Measurements from ENCODE around the gene ITIH1.
"Not testable (repeated sequence)": the region's sequence is repeated elsewhere in the genome, so short reads cannot be mapped to it uniquely, and the experiment has no call there.

The ITIH1 gene

GRCh38 chr3:52777127-52777958 is at the start of gene ITIH1:
Gene ITIH1 (plus strand): TSS chr3:52777599. CDS start chr3:52777616, 17 bp downstream.
- H3K4me3 ChIP-seq, result no peak within 1 kb of the TSS

DNA sequence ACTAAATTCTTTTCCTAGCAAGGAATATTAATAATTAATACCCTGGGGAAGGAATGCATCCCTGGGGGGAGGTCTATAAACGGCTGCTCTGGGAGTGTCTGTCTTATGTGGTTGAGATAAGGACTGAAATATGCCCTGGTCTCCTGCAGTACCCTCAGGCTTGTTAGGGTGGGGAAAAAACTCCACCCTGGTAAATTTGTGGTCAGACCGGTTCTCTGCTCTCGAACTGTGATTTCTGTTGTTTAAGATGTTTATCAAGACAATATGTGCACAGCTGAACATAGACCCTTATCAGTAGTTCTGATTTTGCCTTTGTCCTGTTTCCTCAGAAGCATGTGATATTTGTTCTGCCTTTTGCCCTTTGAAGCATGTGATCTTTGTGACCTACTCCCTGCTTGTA is 48.6 kb upstream of the ITIH1 start:
- Histone ChIP-seq H3K9me3 (replicated peaks in 1 of 11) (peaks cover 82 to 98% (median 94%) of the 10 kb centered on the region in 11 experiments), H3K4me3 (peak overlapping the region in 5 of 10 experiments; percentile 18 to 38 (median 21); a peak in 4 of 20 replicates), H3K36me3 (peaks cover 65 to 94% (median 74%) of the 10 kb centered on the region in 11 experiments), H3K4me1 (peaks cover 0 to 28% (median 19%) of the 10 kb centered on the region in 10 experiments; a peak in 16 of 20 replicates)
- not testable (repeated sequence) for H3K4me2 ChIP-seq, H4K20me1 ChIP-seq, H3K27ac ChIP-seq, H3K27me3 ChIP-seq, H3K9ac ChIP-seq

More at GRCh38 chr3:52777127-52777958, at the start of gene ITIH1:
- H3K9ac ChIP-seq, result no peak within 1 kb of the TSS
- peaks cover 20 to 56% (median 44%) of the 10 kb centered on the region in 10 experiments for H3K4me1 ChIP-seq
- peak within 1 kb of the TSS in 8 of 11 experiments; percentile 14 to 83 (median 58); a peak in 7 of 22 replicates for H3K4me2 ChIP-seq
- TF ChIP-seq Cebpa-rat (IDR thresholded peaks at IDR 0.05), result no peak
- H3K27ac ChIP-seq, result peak within 1 kb of the TSS in 4 of 11 experiments; percentile 43 to 66 (median 54); a peak in 3 of 22 replicates
- H3K27me3 ChIP-seq, result no peaks in the 10 kb centered on the region
- no peaks in the 10 kb centered on the region for H3K36me3 ChIP-seq
- no peaks in the 10 kb centered on the region for H4K20me1 ChIP-seq
- H3K9me3 ChIP-seq (replicated peaks in 1 of 11), result no peaks in the 10 kb centered on the region

DNA sequence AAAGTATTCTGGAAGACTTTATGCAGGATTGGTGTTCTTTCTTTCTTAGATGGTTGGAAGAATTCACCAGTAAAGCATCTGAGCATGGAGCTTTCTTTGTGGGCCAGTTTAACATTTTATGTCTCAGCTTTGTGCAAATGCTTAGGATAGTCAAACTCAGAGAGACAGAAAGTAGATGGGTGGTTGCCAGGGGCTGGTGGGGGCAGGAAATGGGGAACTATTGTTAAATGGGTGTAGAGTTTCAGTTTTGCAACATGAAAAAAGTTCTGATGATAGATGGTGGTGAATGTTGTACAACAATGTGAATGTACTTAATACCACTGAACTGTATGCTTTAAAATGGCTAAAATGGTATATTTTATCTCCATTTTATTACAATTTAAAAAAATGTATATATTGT is 46.7 kb upstream of the ITIH1 start:
- H3K4me2 ChIP-seq, result peak overlapping the region in 8 of 11 experiments; percentile 16 to 65 (median 34); a peak in 11 of 22 replicates
- H3K4me1 ChIP-seq, result peaks cover 0 to 20% (median 14%) of the 10 kb centered on the region in 10 experiments; a peak in 12 of 20 replicates
- H3K9me3 ChIP-seq (replicated peaks in 1 of 11), result peaks cover 90 to 100% (median 92%) of the 10 kb centered on the region in 11 experiments
- H3K9ac ChIP-seq, result peak overlapping the region in 4 of 11 experiments; percentile 1 to 38 (median 8); a peak in 3 of 22 replicates
- H3K27ac ChIP-seq, result peak overlapping the region in 8 of 11 experiments; percentile 35 to 72 (median 49); a peak in 16 of 22 replicates
- peaks cover 84 to 98% (median 88%) of the 10 kb centered on the region in 11 experiments for H3K36me3 ChIP-seq
- no peak for TF ChIP-seq Cebpa-rat (IDR thresholded peaks at IDR 0.05)
- H3K27me3 ChIP-seq, result no peaks in the 10 kb centered on the region
- no peaks in the 10 kb centered on the region for H4K20me1 ChIP-seq
- peak overlapping the region in 1 of 10 experiments; percentile 25; a peak in 1 of 20 replicates for H3K4me3 ChIP-seq

GRCh38 chr3:52731590-52731989 is 45.8 kb upstream of the ITIH1 start:
- H3K4me2 ChIP-seq, result peak overlapping the region in 4 of 11 experiments; percentile 15 to 65 (median 30); a peak in 2 of 22 replicates
- H3K4me3 ChIP-seq, result peak overlapping the region in 2 of 10 experiments; percentile 5 to 28; a peak in 2 of 20 replicates
- H3K9ac ChIP-seq, result no peak overlapping the region
- peaks cover 0 to 20% (median 14%) of the 10 kb centered on the region in 10 experiments; a peak in 12 of 20 replicates for H3K4me1 ChIP-seq
- no peaks in the 10 kb centered on the region for H3K27me3 ChIP-seq
- H3K9me3 ChIP-seq (replicated peaks in 1 of 11), result peaks cover 84 to 97% (median 87%) of the 10 kb centered on the region in 11 experiments
- H3K36me3 ChIP-seq, result peaks cover 91 to 99% (median 96%) of the 10 kb centered on the region in 11 experiments
- no peak for TF ChIP-seq Cebpa-rat (IDR thresholded peaks at IDR 0.05)
- peak overlapping the region in 7 of 11 experiments; percentile 24 to 72 (median 51); a peak in 13 of 22 replicates for H3K27ac ChIP-seq
- H4K20me1 ChIP-seq, result no peaks in the 10 kb centered on the region

GRCh38 chr3:52733256-52733891 is 44.0 kb upstream of the ITIH1 start:
- Histone ChIP-seq H3K4me3 (peak overlapping the region in 1 of 10 experiments; percentile 40; a peak in 2 of 20 replicates), H4K20me1 (no peaks in the 10 kb centered on the region), H3K27me3 (no peaks in the 10 kb centered on the region), H3K4me2 (no peak overlapping the region), H3K4me1 (peaks cover 0 to 20% (median 14%) of the 10 kb centered on the region in 10 experiments; a peak in 12 of 20 replicates), H3K27ac (no peak overlapping the region), H3K9me3 (replicated peaks in 1 of 11) (peaks cover 66 to 79% (median 69%) of the 10 kb centered on the region in 11 experiments), H3K36me3 (peaks cover 91 to 100% (median 98%) of the 10 kb centered on the region in 11 experiments), H3K9ac (no peak overlapping the region)
- no peak for TF ChIP-seq Cebpa-rat (IDR thresholded peaks at IDR 0.05)

GRCh38 chr3:52739730-52740129 is 37.7 kb upstream of the ITIH1 start:
- TF ChIP-seq Cebpa-rat (IDR thresholded peaks at IDR 0.05), result no peak
- no peak overlapping the region for H3K4me2 ChIP-seq
- H3K4me1 ChIP-seq, result no peaks in the 10 kb centered on the region
- no peaks in the 10 kb centered on the region for H4K20me1 ChIP-seq
- peak overlapping the region in 1 of 11 experiments; percentile 8; a peak in 1 of 22 replicates for H3K9ac ChIP-seq
- no peaks in the 10 kb centered on the region for H3K27me3 ChIP-seq
- no peak overlapping the region for H3K4me3 ChIP-seq
- H3K9me3 ChIP-seq (replicated peaks in 1 of 11), result peaks cover 2 to 15% (median 8%) of the 10 kb centered on the region in 11 experiments; a peak in 21 of 22 replicates
- H3K36me3 ChIP-seq, result peaks cover 90 to 99% (median 96%) of the 10 kb centered on the region in 11 experiments
- H3K27ac ChIP-seq, result no peak overlapping the region

DNA sequence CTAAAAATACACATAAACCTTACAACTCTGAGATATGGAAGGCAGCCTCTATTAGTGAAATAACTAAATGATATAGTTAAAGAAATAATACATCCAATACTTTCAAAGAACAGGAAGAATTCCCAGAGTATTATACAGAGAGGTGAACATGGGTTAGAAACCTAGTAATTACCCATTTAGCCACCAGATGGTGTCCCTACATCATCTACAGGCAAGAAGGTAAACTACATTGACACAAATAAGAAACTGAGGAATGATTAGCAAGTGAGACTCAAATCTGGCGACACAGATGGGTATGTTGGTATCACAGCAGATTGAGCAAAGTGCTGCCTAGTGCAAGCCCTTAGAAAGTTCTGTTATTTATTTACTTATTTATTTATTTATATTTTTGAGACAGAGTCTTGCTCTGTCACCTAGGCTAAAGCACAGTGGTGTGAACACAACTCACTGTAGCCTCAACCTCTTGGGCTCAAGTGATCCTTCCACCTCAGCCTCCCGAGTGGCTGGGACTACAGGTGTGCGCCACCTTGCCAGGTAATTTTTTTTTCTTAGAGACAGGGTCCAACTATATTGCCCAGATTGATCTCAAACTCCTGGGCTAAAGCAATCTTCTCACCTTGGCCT is 34.9 kb upstream of the ITIH1 start:
- peak overlapping the region in 2 of 11 experiments; percentile 10 to 16; a peak in 1 of 22 replicates for H3K9ac ChIP-seq
- no peak for TF ChIP-seq Cebpa-rat (IDR thresholded peaks at IDR 0.05)
- H4K20me1 ChIP-seq, result no peaks in the 10 kb centered on the region
- H3K4me1 ChIP-seq, result no peaks in the 10 kb centered on the region
- H3K36me3 ChIP-seq, result peaks cover 94 to 100% (median 97%) of the 10 kb centered on the region in 11 experiments
- H3K27ac ChIP-seq, result peak overlapping the region in 1 of 11 experiments; percentile 26; a peak in 1 of 22 replicates
- no peak overlapping the region for H3K4me2 ChIP-seq
- H3K4me3 ChIP-seq, result no peak overlapping the region
- no peaks in the 10 kb centered on the region for H3K27me3 ChIP-seq
- no peaks in the 10 kb centered on the region for H3K9me3 ChIP-seq (replicated peaks in 1 of 11)

DNA sequence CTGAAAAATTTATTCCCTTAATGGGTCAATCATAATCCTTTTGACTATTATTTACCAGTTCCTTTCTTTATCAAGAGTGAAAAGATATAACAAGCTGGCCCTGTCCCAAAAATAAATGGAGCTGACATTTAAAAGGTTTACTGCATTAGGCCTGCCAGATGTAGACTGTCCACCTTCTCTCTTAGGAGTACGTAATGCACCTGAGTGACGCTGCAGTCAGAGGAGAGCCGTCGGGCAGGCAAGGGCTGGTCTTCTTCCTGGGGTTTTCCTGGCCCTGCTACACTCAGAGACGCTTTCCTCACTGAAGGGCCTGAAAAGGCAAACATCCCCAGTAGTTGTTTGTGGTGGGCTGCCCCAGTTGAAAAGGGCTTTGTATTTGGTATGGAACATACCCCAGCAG is 34.2 kb upstream of the ITIH1 start:
- no peak overlapping the region for H3K27ac ChIP-seq
- no peaks in the 10 kb centered on the region for H3K4me1 ChIP-seq
- H3K4me3 ChIP-seq, result no peak overlapping the region
- no peak for TF ChIP-seq Cebpa-rat (IDR thresholded peaks at IDR 0.05)
- peaks cover 94 to 100% (median 97%) of the 10 kb centered on the region in 11 experiments for H3K36me3 ChIP-seq
- H3K27me3 ChIP-seq, result no peaks in the 10 kb centered on the region
- H3K9ac ChIP-seq, result no peak overlapping the region
- no peaks in the 10 kb centered on the region for H3K9me3 ChIP-seq (replicated peaks in 1 of 11)
- no peak overlapping the region for H3K4me2 ChIP-seq
- H4K20me1 ChIP-seq, result no peaks in the 10 kb centered on the region
